ENCODE data around the gene GRAMD2B. TPM values are rescaled to one million over a fixed set of nuclear protein-coding genes. Genes with fewer than 3 reads are reported as not detected.

Gene GRAMD2B
- total RNA-seq, 1 experiment from 2014 or later, result 4.1 TPM

GRCh38 chr5:126433701-126434100 lies 10.5 kb downstream of the GRAMD2B start:
- Histone ChIP-seq H3K4me1 (ENCODE audit: control insufficient read depth, insufficient read depth, low read length) (no peaks in the 10 kb centered on the region), H3K4me3 (ENCODE audit: low read depth in 2 of 2, low read length in 2 of 2) (no peak overlapping the region), H3K36me3 (ENCODE audit: control insufficient read depth, insufficient read depth, low read length) (no peaks in the 10 kb centered on the region), H3K27me3 (ENCODE audit: control insufficient read depth, insufficient read depth, low read length) (no peaks in the 10 kb centered on the region), H3K27ac (ENCODE audit: low read length) (no peak overlapping the region), H3K9me3 (ENCODE audit: control insufficient read depth, insufficient read depth, low read depth, low read length) (no peaks in the 10 kb centered on the region)
- ChIA-PET CTCF (no interaction called here), POLR2A (no interaction called here)
- no peak for DNase-seq (ENCODE audit: low read depth, low spot score)
- TF ChIP-seq TCF7L2 (IDR thresholded peaks at IDR 0.05; ENCODE audit: low read depth, low read length) (no peak), POLR2AphosphoS5 (IDR thresholded peaks at IDR 0.05; ENCODE audit: low read depth, low read length) (no peak), CTCF (IDR thresholded peaks at IDR 0.05) (no peak), SIN3A (IDR thresholded peaks at IDR 0.05; ENCODE audit: borderline replicate concordance, insufficient read depth, low read depth, low read length) (no peak), REST (IDR thresholded peaks at IDR 0.05; ENCODE audit: insufficient read depth in 1 of 2, low read depth in 2 of 2, low read length in 1 of 2) (no peak)
- in situ Hi-C loops (cut with HindIII; ENCODE audit: low pct_unique_long_range_greater_than_20kb, low sequenced_read_pairs) (no loop called here), intact Hi-C loops (cut with micrococcal nuclease; ENCODE audit: unreplicated experiment) (no loop called here)
- ATAC-seq, result no peak
- no TSS peak for BruUV-seq (replicated peaks)

GRCh38 chr5:126435261-126435660 lies 12.1 kb downstream of the GRAMD2B start:
- no peak for TF ChIP-seq SIN3A (IDR thresholded peaks at IDR 0.05; ENCODE audit: borderline replicate concordance, insufficient read depth, low read depth, low read length)
- no peak for TF ChIP-seq CTCF (IDR thresholded peaks at IDR 0.05)
- no peak for TF ChIP-seq REST (IDR thresholded peaks at IDR 0.05; ENCODE audit: insufficient read depth in 1 of 2, low read depth in 2 of 2, low read length in 1 of 2)
- no peak for TF ChIP-seq POLR2AphosphoS5 (IDR thresholded peaks at IDR 0.05; ENCODE audit: low read depth, low read length)
- no peak for TF ChIP-seq TCF7L2 (IDR thresholded peaks at IDR 0.05; ENCODE audit: low read depth, low read length)
- intact Hi-C loops (cut with micrococcal nuclease; ENCODE audit: unreplicated experiment), result no loop called here
- H3K36me3 ChIP-seq (ENCODE audit: control insufficient read depth, insufficient read depth, low read length), result no peaks in the 10 kb centered on the region
- H3K4me1 ChIP-seq (ENCODE audit: control insufficient read depth, insufficient read depth, low read length), result no peaks in the 10 kb centered on the region
- H3K27ac ChIP-seq (ENCODE audit: low read length), result no peak overlapping the region
- H3K27me3 ChIP-seq (ENCODE audit: control insufficient read depth, insufficient read depth, low read length), result no peaks in the 10 kb centered on the region
- BruUV-seq (replicated peaks), result no TSS peak
- no peak overlapping the region for H3K4me3 ChIP-seq (ENCODE audit: low read depth in 2 of 2, low read length in 2 of 2)
- in situ Hi-C loops (cut with HindIII; ENCODE audit: low pct_unique_long_range_greater_than_20kb, low sequenced_read_pairs), result no loop called here
- ATAC-seq (no peak), DNase-seq (ENCODE audit: low read depth, low spot score) (no peak)
- H3K9me3 ChIP-seq (ENCODE audit: control insufficient read depth, insufficient read depth, low read depth, low read length), result no peaks in the 10 kb centered on the region
- ChIA-PET CTCF (no interaction called here), POLR2A (no interaction called here)
